Activated CD4-positive, CD25-positive, alpha-beta regulatory T cell treated with anti-CD3 and anti-CD28 coated beads, Interleukin-2, amount 50 U/mL, for 72 hours (primary cell): ENCODE results near the gene SPNS2.

ENCODE experiments used
- DNase-seq: peaks from one replicate; pipeline ENCODE4 v3.0.0; 2021

Gene SPNS2

DNA sequence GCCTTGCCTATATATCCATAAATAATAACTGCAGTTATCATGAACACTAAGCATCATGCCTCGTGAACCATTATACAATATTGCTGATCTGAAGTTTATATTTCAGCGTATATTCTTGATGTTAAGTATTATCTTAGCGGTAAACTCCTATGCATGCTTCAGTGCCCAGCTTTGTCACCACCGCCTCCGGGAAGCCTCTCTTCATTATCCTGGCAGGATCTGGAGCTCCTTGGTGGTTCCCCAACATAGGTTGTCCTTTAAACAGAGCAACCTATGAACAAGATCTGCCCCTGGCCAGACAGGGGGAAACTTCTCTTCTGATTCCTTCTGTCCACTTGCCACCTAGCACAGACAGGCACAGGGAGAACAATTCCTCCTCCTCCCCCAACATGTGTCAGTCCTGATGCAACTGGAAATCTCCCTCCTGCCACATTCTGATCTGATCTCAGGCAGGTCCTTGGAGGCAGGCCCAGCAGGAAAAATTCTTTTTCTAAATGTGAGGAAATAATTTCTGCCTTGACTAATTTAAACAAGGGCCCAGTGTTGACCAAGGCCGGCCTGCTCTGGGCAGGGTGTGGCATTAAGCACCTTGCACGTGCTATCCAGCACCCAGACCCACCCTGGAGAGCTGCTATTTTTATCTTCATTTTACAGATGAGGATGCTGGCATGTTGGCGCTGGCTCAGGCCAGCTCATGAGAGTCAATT lies 22.4 kb downstream of the SPNS2 start:
- no peak for DNase-seq

- no peak for DNase-seq
Measured at GRCh38 chr17:4522661-4523060, 24.0 kb downstream of the SPNS2 start.

DNA sequence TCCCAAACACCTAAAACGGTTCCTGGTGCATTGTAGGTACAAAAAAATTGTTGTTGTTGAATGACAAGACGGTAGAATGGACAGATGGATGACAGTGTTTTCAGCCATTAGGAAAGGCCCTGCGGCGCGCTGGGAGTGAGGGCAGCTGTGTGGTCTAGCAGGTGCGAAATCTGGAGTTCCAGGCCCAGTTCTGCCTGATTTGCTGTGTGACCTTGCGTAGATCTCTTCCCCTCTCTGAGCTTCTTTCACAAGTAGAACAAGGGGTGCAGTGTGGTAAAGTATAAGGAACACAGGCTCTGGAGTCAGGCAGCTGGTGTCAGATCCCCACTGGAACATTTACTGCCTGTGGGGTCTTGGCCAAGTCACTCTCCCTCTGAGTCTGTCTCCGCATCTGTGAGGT lies 25.3 kb downstream of the SPNS2 start:
- DNase-seq, result no peak

GRCh38 chr17:4525691-4526397 lies 27.2 kb downstream of the SPNS2 start:
- DNase-seq, result no peak

DNA sequence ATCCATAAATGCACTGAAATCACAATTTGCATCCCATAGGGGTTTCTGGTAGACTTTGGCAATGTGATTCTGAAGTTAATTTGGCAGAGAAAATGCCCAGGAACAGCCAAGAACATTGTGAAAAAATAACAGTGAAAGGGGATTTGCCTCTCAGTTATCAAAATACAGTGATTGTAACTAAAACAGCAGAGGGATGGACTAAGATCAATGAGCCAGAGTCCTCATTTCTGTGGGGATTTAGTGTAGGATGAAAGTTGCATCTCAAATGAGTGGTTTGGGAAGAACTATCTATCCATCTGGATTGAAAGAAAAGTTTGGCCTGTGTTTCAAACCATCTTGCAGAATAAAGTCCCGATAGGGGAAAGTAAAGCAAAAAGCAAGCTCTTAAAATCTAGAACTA lies 28.5 kb downstream of the SPNS2 start:
- no peak for DNase-seq

DNA sequence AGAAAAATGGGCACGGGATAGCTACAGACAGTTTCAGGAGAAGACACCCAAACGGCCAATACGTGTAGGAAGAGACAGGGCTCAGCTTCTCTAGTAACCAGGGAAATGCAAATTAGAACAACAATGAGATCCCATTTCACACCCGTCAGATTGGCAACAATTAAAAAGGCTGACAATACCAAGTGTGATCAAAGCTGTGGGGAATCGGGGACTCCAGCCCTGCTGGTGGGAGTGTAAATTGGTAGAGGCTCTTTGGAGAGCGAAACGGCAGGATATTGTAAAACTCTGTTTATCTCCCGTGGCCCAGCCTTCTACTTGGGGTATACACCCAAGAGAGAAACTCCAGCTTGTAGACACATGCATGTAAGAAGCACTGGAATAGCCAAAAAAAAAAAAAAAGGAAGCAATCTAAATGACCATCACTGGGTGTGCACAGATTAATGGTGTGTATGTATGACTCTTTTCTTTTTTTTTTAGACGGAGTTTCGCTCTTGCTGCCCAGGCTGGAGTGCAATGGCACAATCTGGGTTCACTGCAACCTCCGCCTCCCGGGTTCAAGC lies 29.0 kb downstream of the SPNS2 start:
- no peak for DNase-seq

GRCh38 chr17:4529533-4530152 lies 31.0 kb downstream of the SPNS2 start:
- no peak for DNase-seq

DNA sequence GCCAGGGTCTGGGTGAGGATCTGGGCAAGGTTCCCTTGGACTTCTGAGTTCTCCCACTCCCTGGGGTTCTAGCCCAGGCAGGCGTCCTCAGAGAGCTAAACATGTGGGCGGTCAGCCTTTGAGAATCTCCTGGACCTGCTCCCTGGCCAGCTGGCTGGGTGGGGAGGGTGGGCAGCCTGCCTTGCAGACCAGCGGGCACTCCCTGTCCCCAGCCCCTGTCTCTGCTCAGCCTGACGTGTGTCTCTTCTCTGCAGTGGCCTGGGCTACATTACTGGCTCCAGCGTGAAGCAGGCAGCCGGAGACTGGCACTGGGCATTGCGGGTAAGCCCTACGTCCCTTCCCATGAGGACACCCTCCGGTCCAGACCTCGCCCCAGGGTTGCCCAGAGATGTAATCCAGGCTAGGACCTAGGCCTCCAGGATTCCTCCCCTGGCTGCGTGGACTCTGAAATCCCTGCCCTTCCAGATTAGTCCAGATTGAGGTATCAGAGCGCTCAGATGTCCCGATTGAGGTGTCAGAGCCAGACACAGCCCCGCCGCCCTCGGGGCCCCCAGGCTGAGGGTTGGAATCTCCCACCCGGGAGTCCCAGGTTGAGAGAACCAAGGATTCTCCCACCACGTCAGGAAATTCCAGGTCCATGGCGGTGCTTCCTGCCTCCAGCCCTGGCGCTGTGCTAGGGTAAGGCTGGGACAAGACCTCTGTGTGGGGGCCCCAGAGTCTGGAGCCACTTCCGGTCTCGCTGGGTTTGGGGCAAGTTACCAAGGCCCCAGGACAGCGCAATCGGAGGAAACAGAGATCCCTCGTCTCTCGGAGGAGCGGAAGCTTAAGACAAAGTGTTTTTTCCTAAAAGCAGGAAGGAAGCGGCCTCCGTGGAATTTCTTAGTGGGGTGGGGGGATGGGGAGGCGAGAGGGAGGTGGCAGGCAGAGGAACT lies 32.4 kb downstream of the SPNS2 start:
- DNase-seq, result no peak

DNA sequence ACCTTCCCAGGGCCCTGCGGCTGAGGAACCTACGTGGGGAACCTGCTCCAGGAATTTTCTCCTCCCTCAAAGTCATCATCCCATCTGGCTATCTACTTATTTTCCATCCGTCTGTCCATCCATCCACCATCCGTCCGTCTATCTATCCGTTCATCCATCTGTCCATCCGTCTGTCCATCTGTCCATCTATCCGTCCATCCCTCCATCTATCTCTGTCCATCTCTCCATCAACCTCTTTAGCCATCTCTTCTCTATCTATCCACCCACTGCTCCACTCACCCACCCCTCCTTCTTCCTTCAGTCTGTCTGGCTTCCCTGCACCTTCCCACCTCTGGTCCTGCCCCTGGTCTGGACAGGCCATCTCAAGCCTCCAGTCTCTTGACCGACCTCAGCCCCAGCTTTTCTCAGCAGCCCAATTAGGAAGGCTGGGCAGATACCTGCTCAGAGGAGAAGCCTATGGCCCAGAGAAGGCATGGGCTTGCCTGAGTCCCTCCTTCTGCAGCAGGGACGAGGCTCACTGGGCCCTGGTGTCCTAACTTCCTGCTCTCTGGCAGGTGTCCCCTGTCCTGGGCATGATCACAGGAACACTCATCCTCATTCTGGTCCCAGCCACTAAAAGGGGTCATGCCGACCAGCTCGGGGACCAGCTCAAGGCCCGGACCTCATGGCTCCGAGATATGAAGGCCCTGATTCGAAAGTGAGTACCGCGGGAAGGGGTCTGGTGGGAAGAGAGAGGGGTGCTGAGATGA lies 33.5 kb downstream of the SPNS2 start:
- DNase-seq, result no peak

GRCh38 chr17:4532860-4533522 lies 34.3 kb downstream of the SPNS2 start:
- no peak for DNase-seq

DNA sequence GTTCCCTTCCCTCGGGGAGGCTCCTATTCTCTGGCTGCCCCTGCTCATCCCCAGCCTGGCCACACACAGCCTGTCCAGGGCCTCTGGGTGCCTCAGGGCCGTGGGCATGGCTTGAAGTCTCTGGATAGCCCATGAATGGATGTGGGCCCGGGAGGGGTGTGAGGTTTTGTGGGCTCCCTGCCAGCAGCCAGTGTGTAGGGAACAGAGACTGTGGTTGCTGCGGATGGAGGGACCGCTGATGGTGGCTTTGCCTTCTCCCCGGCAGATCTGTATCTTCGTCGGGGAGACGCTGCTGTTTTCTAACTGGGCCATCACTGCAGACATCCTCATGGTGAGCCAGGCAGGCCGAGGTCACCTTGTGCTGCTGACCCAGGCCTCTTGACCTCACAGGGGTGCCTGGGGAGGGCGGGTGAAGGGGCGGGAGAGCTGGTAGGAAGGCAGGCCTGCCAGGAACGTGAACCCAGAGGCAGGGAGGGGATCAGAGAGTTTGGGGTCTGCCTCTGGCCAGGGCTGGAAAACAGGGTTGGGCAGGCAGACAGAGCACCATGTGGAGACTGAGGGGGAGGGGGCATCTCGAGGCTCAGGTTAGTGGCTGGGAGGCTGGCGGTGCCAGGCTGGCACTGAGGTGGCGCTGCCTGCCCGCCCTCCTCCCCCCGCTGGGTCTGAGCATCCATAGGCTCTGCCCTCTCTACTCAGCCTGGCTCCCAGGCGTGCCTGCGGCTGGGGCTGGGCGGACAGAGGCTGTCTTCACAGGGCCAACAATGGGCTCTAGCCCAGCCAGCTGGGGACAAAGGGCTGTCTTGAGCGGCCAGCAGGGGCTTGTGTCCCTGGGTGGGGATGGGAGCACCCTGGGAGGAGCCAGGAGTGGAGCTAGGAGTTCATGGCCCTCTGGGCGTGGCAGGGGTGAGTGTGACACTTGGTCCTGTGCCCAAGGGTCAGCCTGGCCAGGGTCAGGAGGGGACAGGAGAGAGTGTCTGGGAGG lies 35.1 kb downstream of the SPNS2 start:
- DNase-seq, result no peak

GRCh38 chr17:4534515-4534914 lies 35.8 kb downstream of the SPNS2 start:
- no peak for DNase-seq

GRCh38 chr17:4534928-4535666 lies 36.4 kb downstream of the SPNS2 start:
- no peak for DNase-seq

DNA sequence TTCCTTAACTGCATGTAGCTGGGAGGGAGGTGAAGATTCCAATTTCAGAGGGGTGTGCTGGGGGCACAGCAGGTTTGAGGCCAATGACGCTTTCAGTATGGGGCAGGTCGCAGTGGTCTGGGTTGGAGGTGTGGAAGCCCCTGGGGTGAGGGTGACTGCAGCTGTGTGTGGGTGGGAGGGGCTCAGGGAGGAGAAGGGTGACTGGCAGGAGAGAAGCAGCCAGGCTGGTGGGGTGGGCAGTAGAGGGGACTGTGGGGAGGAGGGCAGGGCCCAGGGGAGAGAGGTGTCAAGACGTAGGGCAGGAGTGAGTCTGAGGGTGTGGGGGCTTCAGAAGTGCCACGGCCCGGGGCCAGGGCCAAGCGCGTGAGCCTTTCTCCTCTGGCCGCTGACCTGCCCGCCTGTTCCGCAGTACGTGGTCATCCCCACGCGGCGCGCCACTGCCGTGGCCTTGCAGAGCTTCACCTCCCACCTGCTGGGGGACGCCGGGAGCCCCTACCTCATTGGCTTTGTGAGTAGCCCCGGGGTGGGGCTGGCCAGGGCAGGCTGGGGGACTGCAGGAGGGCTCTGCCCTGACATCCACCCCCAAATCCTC lies 37.1 kb downstream of the SPNS2 start:
- DNase-seq, result no peak

DNA sequence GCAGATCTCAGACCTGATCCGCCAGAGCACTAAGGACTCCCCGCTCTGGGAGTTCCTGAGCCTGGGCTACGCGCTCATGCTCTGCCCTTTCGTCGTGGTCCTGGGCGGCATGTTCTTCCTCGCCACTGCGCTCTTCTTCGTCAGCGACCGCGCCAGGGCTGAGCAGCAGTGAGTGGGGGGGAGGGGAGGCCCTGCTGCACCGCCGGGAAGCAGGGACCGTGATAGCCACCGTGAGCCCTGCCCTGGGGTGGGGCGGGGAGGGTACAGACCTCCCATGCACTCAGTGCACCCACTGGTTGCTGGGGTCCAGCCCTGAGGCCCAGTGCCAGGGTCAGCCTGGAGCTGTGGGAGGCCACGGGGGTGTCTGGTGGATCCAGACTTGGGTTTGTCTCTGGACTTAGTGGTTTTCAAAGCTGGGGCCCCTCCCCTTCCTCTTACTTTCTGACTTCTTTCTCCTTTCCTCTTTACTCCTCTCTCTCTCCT lies 37.6 kb downstream of the SPNS2 start:
- no peak for DNase-seq

DNA sequence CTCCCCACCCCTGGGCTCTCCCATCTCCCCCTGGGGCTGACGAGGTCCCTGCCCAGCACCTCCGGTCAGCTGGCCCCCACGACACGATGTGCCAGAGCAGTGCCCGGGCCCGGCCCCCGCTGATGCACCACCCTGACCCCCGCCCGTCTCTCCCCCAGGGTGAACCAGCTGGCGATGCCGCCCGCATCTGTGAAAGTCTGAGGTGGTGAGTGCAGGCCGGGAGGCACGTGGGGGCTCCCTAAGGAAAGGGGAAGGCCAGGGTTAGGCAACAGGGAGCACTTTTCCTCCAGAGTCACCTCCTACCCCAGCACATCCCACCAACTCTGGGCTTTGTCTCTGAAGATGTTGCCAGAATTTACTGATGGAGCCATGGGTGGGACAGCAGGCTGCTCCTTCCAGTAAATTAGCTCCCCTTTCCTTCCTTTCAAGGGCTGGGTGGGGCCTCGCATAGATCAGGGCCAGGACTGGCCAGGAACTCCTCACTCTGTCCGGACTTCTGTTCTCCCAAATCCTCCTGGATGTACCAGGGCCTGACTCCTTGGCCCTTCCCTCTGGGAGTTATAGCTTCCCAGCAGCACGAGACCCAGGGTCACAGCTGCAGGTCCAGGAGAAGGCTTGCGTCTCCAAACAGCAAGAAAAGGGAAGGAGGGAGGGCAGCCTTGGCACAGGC lies 38.2 kb downstream of the SPNS2 start:
- DNase-seq, result no peak

- DNase-seq, result no peak
Measured at GRCh38 chr17:4537451-4538235, 39.0 kb downstream of the SPNS2 start.
